HG03442 (cell line): ENCODE data around the gene CD300E.

Experiments
- ATAC-seq: cut with Tn5 transposase; IDR thresholded peaks from one replicate; pipeline ENCODE4 v1.9.1; 2021; ENCODE audit warnings: mild to moderate bottlenecking, moderate library complexity; ENCODE audit not compliant: unreplicated experiment

Gene CD300E

GRCh38 chr17:74569020-74570003 lies 54.2 kb downstream of the CD300E start:
- no peak for ATAC-seq

- no peak for ATAC-seq
Measured at GRCh38 chr17:74568106-74568873, 55.2 kb downstream of the CD300E start.

DNA sequence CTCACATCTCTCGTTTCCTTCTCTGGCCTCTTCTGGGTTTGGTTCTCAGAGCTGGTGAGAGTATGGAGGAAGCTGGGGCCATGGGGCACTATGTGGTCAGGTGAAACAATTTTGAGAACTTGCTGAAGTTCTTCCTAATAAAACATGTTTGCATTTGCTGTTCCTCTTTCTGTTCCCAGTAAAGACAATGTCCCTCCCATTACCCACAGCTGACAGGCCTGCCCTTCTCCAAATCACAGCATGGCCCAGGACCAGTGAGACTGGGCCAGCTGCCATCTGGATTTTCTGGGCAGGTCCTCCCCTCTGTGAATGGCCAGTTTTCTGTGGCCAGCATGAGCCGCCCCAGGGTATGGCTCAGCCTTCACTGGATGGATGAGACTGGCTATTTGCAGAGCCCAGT lies 56.1 kb downstream of the CD300E start, which contains the start of gene CD300H:
Gene CD300H (minus strand): TSS at position 113 of the 400 bp plus-strand sequence.
- ATAC-seq: no peak

GRCh38 chr17:74566132-74566753 lies 57.3 kb downstream of the CD300E start:
- no peak for ATAC-seq

DNA sequence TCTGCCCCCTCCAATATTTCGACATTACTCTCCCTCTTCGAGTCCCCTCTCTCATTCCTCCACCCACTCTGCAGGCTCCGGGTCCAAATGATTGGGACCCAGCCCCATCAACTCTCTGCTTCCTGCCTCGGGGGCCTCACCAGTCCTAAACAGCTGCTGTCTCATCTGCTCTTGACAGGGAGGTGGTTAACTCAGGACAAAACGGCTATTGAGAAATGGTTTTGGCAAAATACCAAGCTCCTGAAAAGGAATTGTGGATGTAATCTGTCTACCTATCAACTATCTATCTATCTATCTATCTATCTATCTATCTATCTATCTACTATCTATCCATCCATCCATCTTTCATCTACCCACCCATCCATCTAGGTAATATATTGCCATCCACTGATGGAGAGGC lies 58.4 kb downstream of the CD300E start:
- ATAC-seq: no peak

DNA sequence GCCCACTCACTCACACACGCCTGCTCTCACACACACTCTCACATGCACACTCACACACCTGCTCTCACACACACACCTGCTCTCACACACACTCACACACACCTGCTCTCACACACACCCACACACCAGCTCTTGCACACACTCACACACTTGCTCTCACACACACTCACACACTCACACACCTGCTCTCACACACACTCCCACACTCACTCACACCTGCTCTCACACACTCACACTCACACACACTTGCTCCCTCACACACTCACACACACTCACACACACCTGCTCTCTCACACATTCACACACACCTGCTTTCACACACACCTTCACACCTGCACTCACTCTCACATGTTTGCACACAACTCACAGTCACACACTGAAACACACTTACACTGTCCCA lies 60.2 kb downstream of the CD300E start:
- no peak for ATAC-seq

DNA sequence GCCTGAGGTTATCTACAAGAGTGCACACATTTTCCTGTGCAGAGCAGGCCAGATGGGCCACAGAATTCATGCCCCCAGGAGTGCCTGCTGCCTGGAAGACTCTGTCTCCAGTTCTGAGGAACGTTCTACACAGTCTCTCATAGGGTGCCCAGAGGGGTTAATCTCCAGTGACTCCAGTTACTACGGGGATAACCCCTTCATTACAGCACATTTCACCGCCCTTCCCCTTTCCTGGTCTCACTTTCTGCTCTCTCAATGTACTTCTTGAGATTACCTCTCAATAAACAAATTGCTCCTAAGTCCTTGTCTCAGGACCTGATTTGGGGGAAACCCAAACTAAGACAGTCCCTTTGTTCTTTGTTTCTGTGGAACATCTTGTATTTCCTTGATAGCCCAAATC lies 62.0 kb downstream of the CD300E start:
- ATAC-seq: no peak
